C4-2B (cell line): ENCODE results near the gene LIF.

Experiments
- ZFX ChIP-seq: fragments of 450-650 bp; IDR thresholded peaks from 2 replicates; pipeline ENCODE4 v1.6.1; 2017
- TF ChIP-seq, protein P1 (sequence below): fragments of 450-650 bp; conservative IDR thresholded peaks from 2 replicates; pipeline ENCODE4 v1.5.1; 2017; ENCODE audit warnings: mild to moderate bottlenecking

DNA sequence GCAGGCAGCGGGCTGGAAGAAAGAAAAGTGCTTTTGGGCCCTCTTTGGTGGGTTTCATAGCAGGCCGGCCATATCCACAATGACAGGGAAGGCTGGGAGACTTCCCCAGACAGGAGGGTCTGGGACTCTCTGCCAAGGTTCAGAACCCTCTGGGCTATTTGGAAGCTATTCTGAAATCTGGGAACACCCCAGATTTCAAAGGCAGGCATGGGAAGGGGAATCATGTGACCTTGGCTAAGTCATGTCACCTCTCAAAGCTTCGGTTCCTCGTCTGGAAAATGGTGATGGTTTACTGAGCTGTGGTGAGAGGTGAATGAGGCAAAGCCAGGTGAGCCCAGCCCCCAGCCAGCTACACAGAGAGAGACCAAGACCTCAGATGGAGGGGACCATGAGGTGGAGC is 38.1 kb upstream of the LIF start:
- TF ChIP-seq, protein P1, sequence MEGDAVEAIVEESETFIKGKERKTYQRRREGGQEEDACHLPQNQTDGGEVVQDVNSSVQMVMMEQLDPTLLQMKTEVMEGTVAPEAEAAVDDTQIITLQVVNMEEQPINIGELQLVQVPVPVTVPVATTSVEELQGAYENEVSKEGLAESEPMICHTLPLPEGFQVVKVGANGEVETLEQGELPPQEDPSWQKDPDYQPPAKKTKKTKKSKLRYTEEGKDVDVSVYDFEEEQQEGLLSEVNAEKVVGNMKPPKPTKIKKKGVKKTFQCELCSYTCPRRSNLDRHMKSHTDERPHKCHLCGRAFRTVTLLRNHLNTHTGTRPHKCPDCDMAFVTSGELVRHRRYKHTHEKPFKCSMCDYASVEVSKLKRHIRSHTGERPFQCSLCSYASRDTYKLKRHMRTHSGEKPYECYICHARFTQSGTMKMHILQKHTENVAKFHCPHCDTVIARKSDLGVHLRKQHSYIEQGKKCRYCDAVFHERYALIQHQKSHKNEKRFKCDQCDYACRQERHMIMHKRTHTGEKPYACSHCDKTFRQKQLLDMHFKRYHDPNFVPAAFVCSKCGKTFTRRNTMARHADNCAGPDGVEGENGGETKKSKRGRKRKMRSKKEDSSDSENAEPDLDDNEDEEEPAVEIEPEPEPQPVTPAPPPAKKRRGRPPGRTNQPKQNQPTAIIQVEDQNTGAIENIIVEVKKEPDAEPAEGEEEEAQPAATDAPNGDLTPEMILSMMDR = no peak
- TF ChIP-seq ZFX = no peak
